Ovary (tissue), 9 donors: ENCODE data around the gene IL17RE. TPM values are rescaled to one million over a fixed set of nuclear protein-coding genes. Genes with fewer than 3 reads are reported as not detected.

ENCODE experiments used
- DNase-seq, 5 donors: peaks; one replicate each; pipeline ENCODE4 v3.0.0-alpha.2; 2019 to 2020
- H3K27ac ChIP-seq, 2 donors: fragments of 200-600 bp; one replicate each; pipeline versions ENCODE4 v1.5.1 to v1.8.0; 2019 to 2022
- H3K27me3 ChIP-seq: fragments of 200-600 bp; one replicate; pipeline ENCODE4 v1.8.0; 2022
- H3K36me3 ChIP-seq: fragments of 200-600 bp; sonication (generic); one replicate; pipeline ENCODE4 v1.5.1; 2019
- H3K4me1 ChIP-seq: one replicate; pipeline ENCODE4 v1.8.1; 2013; ENCODE audit warnings: mild to moderate bottlenecking, moderate library complexity; ENCODE audit not compliant: insufficient read depth
- H3K4me3 ChIP-seq: fragments of 200-600 bp; sonication (generic); one replicate; pipeline ENCODE4 v1.5.1; 2017
- H3K9me3 ChIP-seq, 2 donors: fragments of 200-600 bp in 1 of 2; sonication (generic) in 1 of 2; one replicate each; pipeline versions ENCODE4 v1.5.1 to v1.8.1; 2013 to 2019; ENCODE audit warnings: mild to moderate bottlenecking in 1 of 2, moderate library complexity in 1 of 2
- EP300 ChIP-seq: sonication (generic); formaldehyde crosslinking; IDR thresholded peaks from one replicate; pipeline ENCODE4 v1.6.1; 2017; ENCODE audit warnings: antibody characterized with exemption
- POLR2A ChIP-seq: fragments of 450-650 bp; IDR thresholded peaks from one replicate; pipeline ENCODE4 v1.6.1; 2017; ENCODE audit warnings: antibody characterized with exemption, mild to moderate bottlenecking, moderate library complexity
- WGBS, 3 donors: extraction: QIAGEN DNeasy Blood & Tissue Kit in 1 of 3; methylation state at CpG; one replicate each; pipeline versions ENCODE4 v1.1.5 to v1.1.7; 2013 to 2017; 5-methylcytosine and 5-hydroxymethylcytosine counted together
- intact Hi-C, 4 donors: fragments of 100-400 bp; cut with DNase I; formaldehyde crosslinking; loops; one replicate each; pipeline versions ENCODE4 v1.11.0 to v1.15.1; 2022 to 2023
- polyA plus RNA-seq, 2 donors: library from polyadenylated mRNA; stranded (reverse); fragments of 200-250 nt in 1 of 2; fragments of 350-450 nt in 1 of 2; fragmentation: Illumina TruSeq in 1 of 2; extraction: RNeasy Lipid Tissue Mini Kit (QIAGEN cat#74804) in 1 of 2; gene quantifications; one replicate each; pipeline ENCODE4 v1.2.3, GENCODE V29; 2013 to 2014
- total RNA-seq, 7 donors: library from RNA; depleted of rRNA in 2 of 7; stranded (reverse); fragments of >200 nt in 2 of 7; fragmentation: NEBNext Ultra II Directional in 3 of 7; extraction: Animal tissue kit (Norgen Biotek cat#: 25700) in 3 of 7; gene quantifications; one replicate each; pipeline versions ENCODE4 v1.1.0 to v1.2.4, GENCODE V29; 2016 to 2023
- TF ChIP-seq, protein P1 (sequence below), 3 donors: fragments of 450-650 bp in 2 of 3; fragments of 200-600 bp in 1 of 3; IDR thresholded peaks; one replicate each; pipeline versions ENCODE4 v1.5.1 to v1.8.0; 2016 to 2022; ENCODE audit warnings: antibody characterized with exemption in 3 of 3, mild to moderate bottlenecking in 1 of 3
- donor health status: DM: no; HTN: no; CAD: no; lungs with moderate emphysema.
- donor health status: DM: no; HTN: no; CAD: no.
- donor health status: Bipolar disorder and iron deficiency.
- donor health status: DM: yes; HTN: yes; CAD: no.
- donor health status: DM: no; HTN: no; CAD: no.
- donor health status: DM: yes; HTN: yes; CAD: no.

IL17RE gene
- total and polyA plus RNA-seq, 9 donors, result 0.48 to 3.6 (median 1.3) TPM

DNA sequence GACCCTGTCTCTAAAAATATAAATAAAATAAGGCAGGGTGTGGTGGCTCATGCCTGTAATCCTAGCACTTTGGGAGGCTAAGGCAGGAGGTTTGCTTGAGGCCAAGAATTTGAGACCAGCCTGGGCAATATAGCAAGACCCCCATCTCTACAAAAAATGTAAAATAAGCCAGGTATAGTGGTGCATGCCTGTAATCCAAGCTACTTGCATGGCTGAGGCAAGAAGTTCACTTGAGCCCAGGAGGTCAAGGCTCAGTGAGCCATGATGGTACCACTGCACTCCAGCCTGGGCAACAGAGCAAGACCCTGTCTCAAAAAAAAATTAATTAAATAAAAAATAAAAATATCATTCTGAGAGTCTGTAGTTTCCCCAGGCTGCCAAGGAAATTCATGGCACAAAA, 16.3 kb upstream of the IL17RE start:
- no peaks in the 10 kb centered on the region for H3K27me3 ChIP-seq
- no peak for DNase-seq
- no peak overlapping the region for H3K27ac ChIP-seq
- H3K9me3 ChIP-seq, result no peaks in the 10 kb centered on the region
- H3K36me3 ChIP-seq, result no peaks in the 10 kb centered on the region
- intact Hi-C loops, result no loop called here
- peaks cover 3% of the 10 kb centered on the region for H3K4me1 ChIP-seq
- no peak for TF ChIP-seq EP300
- TF ChIP-seq POLR2A, result no peak
- TF ChIP-seq, protein P1, sequence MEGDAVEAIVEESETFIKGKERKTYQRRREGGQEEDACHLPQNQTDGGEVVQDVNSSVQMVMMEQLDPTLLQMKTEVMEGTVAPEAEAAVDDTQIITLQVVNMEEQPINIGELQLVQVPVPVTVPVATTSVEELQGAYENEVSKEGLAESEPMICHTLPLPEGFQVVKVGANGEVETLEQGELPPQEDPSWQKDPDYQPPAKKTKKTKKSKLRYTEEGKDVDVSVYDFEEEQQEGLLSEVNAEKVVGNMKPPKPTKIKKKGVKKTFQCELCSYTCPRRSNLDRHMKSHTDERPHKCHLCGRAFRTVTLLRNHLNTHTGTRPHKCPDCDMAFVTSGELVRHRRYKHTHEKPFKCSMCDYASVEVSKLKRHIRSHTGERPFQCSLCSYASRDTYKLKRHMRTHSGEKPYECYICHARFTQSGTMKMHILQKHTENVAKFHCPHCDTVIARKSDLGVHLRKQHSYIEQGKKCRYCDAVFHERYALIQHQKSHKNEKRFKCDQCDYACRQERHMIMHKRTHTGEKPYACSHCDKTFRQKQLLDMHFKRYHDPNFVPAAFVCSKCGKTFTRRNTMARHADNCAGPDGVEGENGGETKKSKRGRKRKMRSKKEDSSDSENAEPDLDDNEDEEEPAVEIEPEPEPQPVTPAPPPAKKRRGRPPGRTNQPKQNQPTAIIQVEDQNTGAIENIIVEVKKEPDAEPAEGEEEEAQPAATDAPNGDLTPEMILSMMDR (IDR thresholded peaks at IDR 0.05), result no peak
- H3K4me3 ChIP-seq, result no peak overlapping the region

DNA sequence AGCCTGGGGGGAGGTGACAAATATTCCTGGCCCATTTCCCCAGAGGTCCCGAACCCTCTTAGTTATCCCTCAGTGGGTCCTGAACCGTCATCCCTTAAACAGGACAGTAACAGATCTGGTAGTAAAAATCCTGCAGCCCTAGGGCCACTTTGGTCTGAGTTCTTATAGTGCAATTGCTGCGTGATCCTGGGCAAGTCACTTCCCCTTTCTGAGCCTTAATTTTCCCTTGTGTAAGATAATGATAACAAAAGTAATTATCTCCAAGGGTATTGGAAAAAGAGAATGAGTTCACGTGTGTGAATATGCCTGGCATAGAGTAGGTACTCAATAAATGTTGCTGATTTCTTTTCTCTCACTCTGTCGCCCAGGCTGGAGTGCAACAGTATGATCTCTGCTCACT, 15.2 kb upstream of the IL17RE start:
- intact Hi-C loops, result no loop called here
- Histone ChIP-seq H3K4me1 (peaks cover 4% of the 10 kb centered on the region), H3K27me3 (no peaks in the 10 kb centered on the region), H3K27ac (no peak overlapping the region), H3K9me3 (no peaks in the 10 kb centered on the region), H3K36me3 (no peaks in the 10 kb centered on the region), H3K4me3 (no peak overlapping the region)
- DNase-seq, result no peak
- TF ChIP-seq POLR2A, result no peak
- TF ChIP-seq, protein P1 (IDR thresholded peaks at IDR 0.05), result no peak
- 86 to 92% (median 87%) methylated on average over 5 of the region's 5 CpGs for WGBS, 3 donors

DNA sequence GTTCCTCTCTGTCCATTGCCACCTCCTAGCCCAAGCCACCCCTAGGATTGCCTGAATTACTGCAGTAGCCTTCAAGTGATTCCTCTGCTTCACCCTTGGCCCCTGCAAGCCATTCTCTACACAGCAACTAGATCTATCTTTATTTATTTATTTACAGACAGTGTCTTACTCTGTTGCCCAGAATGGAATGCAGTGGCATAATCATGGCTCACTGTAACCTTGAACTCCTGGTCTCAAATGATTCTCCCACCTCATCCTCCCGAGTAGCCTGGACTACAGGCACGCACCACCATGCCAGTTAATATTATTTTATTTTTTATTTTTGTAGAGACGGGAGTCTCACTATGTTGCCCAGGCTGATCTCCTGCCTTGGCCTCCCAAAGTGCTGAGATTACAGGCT, 14.1 kb upstream of the IL17RE start:
- H3K27me3 ChIP-seq, result no peaks in the 10 kb centered on the region
- H3K36me3 ChIP-seq, result no peaks in the 10 kb centered on the region
- no peak overlapping the region for H3K27ac ChIP-seq
- no peaks in the 10 kb centered on the region for H3K9me3 ChIP-seq
- 62 to 76% (median 69%) methylated on average over 3 of the region's 3 CpGs for WGBS, 3 donors
- H3K4me1 ChIP-seq, result peaks cover 4% of the 10 kb centered on the region
- TF ChIP-seq EP300 (no peak), POLR2A (no peak)
- TF ChIP-seq, protein P1 (IDR thresholded peaks at IDR 0.05), result no peak
- intact Hi-C loops, result loop anchor here in 1 of 4 donors (2.0 kb wide), 1 partner anchor 22 kb away; no protein-coding TSS in a partner anchor
- no peak for DNase-seq
- no peak overlapping the region for H3K4me3 ChIP-seq

DNA sequence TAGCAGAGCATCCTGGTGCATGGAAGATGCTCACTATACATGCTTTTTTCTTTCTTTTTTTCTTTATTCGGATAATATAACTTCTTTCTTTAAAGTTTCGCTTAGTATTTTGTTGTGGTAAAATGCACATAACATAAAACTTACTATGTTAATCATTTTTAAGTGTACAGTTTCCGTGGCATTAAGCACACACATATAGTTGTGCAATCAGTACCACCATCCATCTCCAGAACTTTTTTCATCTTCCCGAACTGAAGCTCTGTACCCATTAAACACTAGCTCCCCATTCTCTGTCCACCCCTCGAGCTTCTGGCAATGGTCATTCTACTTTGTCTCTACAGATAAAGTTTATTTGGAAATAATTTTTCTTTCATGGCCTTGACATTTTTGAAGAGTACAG, 13.2 kb upstream of the IL17RE start:
- 48 to 54% (median 52%) methylated on average over 5 of the region's 5 CpGs for WGBS, 3 donors
- intact Hi-C loops, result loop anchor here in 1 of 4 donors (2.0 kb wide), 1 partner anchor 23 kb away; no protein-coding TSS in a partner anchor

More for the DNA sequence above, 13.2 kb upstream of the IL17RE start:
- Histone ChIP-seq H3K27me3 (no peaks in the 10 kb centered on the region), H3K4me3 (no peak overlapping the region), H3K9me3 (no peaks in the 10 kb centered on the region), H3K4me1 (peaks cover 5% of the 10 kb centered on the region), H3K27ac (peak overlapping the region in 1 of 2 donors; percentile 86), H3K36me3 (no peaks in the 10 kb centered on the region)
- DNase-seq, result no peak
- no peak for TF ChIP-seq POLR2A
- TF ChIP-seq EP300, result no peak
- TF ChIP-seq, protein P1 (IDR thresholded peaks at IDR 0.05), result no peak
